Adrenal gland (tissue), 12 donors: ENCODE data around the gene CDKN1A. TPM values are rescaled to one million over a fixed set of nuclear protein-coding genes. Genes with fewer than 3 reads are reported as not detected.

ENCODE experiments used
- DNase-seq, 7 donors: peaks; one replicate each; pipeline ENCODE4 v3.0.0-alpha.2; 2019 to 2020
- H3K27ac ChIP-seq, 5 donors: fragments of 200-600 bp; sonication (generic) in 4 of 5; 1 replicate in 3 of 5; 2 replicates in 2 of 5; pipeline versions ENCODE4 v1.5.1 to v1.8.0; 2016 to 2020; ENCODE audit warnings: mild to moderate bottlenecking in 1 of 5
- H3K27me3 ChIP-seq: fragments of 200-600 bp; 2 replicates; pipeline ENCODE4 v1.8.0; 2021
- H3K36me3 ChIP-seq, 2 donors: fragments of 200-600 bp; replicated peaks in 1 of 2; 1 replicate in 1 of 2; 2 replicates in 1 of 2; pipeline versions ENCODE4 v1.5.1 to v1.8.0; 2018 to 2022
- H3K4me1 ChIP-seq, 2 donors: fragments of 200-600 bp; replicated peaks in 1 of 2; 1 replicate in 1 of 2; 2 replicates in 1 of 2; pipeline versions ENCODE4 v1.5.1 to v1.8.0; 2018 to 2021
- H3K4me3 ChIP-seq, 4 donors: fragments of 200-600 bp; sonication (generic) in 3 of 4; one replicate each; pipeline ENCODE4 v1.5.1; 2016 to 2018
- H3K9me3 ChIP-seq, 3 donors: fragments of 200-600 bp; sonication (generic) in 1 of 3; replicated peaks in 1 of 3; 1 replicate in 2 of 3; 2 replicates in 1 of 3; pipeline versions ENCODE4 v1.5.1 to v1.8.0; 2016 to 2021
- POLR2A ChIP-seq, 2 donors: fragments of 450-650 bp; IDR thresholded peaks; one replicate each; pipeline ENCODE4 v1.6.1; 2017; ENCODE audit warnings: antibody characterized with exemption in 2 of 2, mild to moderate bottlenecking in 2 of 2, moderate library complexity in 1 of 2
- WGBS, 4 donors: extraction: QIAGEN DNeasy Blood & Tissue Kit in 2 of 4; methylation state at CpG; one replicate each; pipeline versions ENCODE4 v1.1.5 to v1.1.7; 2013 to 2017; 5-methylcytosine and 5-hydroxymethylcytosine counted together
- intact Hi-C, 2 donors: fragments of 100-400 bp; cut with DNase I; formaldehyde crosslinking; loops; one replicate each; pipeline versions ENCODE4 v1.14.1 to v1.15.0; 2022 to 2023
- polyA plus RNA-seq, 3 donors: library from polyadenylated mRNA; stranded (reverse); fragments of 200-250 nt in 2 of 3; fragments of 350-450 nt in 1 of 3; fragmentation: Illumina TruSeq in 1 of 3; extraction: RNeasy Lipid Tissue Mini Kit (QIAGEN cat#74804) in 1 of 3; gene quantifications; one replicate each; pipeline ENCODE4 v1.2.3, GENCODE V29; 2013 to 2014
- total RNA-seq, 9 donors: library from RNA; depleted of rRNA in 4 of 9; stranded (reverse); fragments of >200 nt in 4 of 9; fragments of 120-200 nt in 1 of 9; fragmentation: NEBNext Ultra II Directional in 1 of 9; extraction: Animal tissue kit (Norgen Biotek cat#: 25700) in 1 of 9; gene quantifications; one replicate each; pipeline versions ENCODE4 v1.1.0 to v1.2.4, GENCODE V29; 2013 to 2023
- TF ChIP-seq, protein P1 (sequence below), 6 experiments: fragments of 450-650 bp in 4 of 6; fragments of 200-600 bp in 2 of 6; sonication (generic) in 1 of 6; IDR thresholded peaks; 1 replicate in 5 of 6; 2 replicates in 1 of 6; pipeline versions ENCODE4 v1.5.1 to v1.8.0; 2016 to 2021; ENCODE audit warnings: antibody characterized with exemption in 6 of 6, mild to moderate bottlenecking in 2 of 6, moderate library complexity in 1 of 6
- donor health status: healthy with polysubstance abuse.
- donor health status: Bipolar disorder and iron deficiency.
- donor health status: DM: yes; HTN: yes; CAD: no.
- donor health status: DM: no; HTN: no; CAD: no.
- donor health status: DM: no; HTN: no; CAD: no.
- donor health status: DM: yes; HTN: yes; CAD: no.

The CDKN1A gene
- total and polyA plus RNA-seq, 12 donors = 18.8 to 154 (median 67.3) TPM

DNA sequence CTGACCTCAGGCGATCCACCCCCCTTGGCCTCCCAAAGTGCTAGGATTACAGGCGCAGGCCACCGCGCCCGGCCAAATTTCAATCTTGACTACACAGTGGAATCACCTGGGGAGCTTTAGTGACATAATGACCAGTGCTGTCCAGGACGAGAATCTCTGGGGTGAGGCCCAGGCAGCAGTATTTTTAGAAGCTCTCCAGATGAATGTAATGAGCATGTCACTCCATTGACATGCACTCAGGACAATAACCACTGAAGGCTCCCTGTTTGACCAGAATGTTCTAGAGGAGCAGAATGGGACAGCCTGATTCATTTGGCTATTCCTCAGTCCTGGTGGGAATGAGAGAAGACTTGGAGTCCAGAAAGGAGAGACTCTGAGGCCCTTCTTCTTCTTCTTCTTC is 45.1 kb upstream of the CDKN1A start:
- intact Hi-C loops = no loop called here
- no peaks in the 10 kb centered on the region for H3K36me3 ChIP-seq
- no peak for DNase-seq
- 88 to 97% (median 91%) methylated on average over 6 of the region's 6 CpGs for WGBS, 4 donors
- peaks cover 2 to 4% of the 10 kb centered on the region in 2 donors for H3K4me1 ChIP-seq
- H3K27ac ChIP-seq = no peak overlapping the region
- TF ChIP-seq, protein P1, sequence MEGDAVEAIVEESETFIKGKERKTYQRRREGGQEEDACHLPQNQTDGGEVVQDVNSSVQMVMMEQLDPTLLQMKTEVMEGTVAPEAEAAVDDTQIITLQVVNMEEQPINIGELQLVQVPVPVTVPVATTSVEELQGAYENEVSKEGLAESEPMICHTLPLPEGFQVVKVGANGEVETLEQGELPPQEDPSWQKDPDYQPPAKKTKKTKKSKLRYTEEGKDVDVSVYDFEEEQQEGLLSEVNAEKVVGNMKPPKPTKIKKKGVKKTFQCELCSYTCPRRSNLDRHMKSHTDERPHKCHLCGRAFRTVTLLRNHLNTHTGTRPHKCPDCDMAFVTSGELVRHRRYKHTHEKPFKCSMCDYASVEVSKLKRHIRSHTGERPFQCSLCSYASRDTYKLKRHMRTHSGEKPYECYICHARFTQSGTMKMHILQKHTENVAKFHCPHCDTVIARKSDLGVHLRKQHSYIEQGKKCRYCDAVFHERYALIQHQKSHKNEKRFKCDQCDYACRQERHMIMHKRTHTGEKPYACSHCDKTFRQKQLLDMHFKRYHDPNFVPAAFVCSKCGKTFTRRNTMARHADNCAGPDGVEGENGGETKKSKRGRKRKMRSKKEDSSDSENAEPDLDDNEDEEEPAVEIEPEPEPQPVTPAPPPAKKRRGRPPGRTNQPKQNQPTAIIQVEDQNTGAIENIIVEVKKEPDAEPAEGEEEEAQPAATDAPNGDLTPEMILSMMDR (IDR thresholded peaks at IDR 0.05) = no peak
- TF ChIP-seq POLR2A (IDR thresholded peaks at IDR 0.05) = no peak
- H3K27me3 ChIP-seq = no peaks in the 10 kb centered on the region
- H3K4me3 ChIP-seq = no peak overlapping the region
- H3K9me3 ChIP-seq = no peaks in the 10 kb centered on the region

DNA sequence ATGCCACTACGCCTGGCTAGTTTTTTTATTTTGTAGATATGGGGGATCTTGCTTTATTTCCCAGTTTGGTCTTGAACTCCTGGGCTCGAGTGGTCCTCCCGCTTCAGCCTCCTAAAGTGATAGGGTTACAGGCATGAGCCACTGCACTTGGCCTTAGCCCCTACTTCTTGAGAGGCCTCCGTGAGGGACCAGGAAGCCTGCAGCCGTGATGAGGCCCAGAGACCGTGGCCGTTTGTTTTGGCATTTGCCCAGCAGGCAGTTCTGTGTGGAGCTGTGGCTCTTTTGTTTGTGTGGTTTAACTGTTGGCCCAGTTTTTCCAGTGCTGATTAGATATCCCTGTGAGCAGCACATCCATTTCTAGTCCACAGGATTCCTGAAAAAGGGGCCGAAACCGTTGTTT is 44.6 kb upstream of the CDKN1A start:
- 54 to 78% (median 63%) methylated on average over 6 to 9 of the region's 9 CpGs for WGBS, 4 donors
- peak in 6 of 7 donors; percentile 37 to 70 (median 44) for DNase-seq
- peak overlapping the region in 1 of 5 donors; percentile 41 for H3K27ac ChIP-seq

DNA sequence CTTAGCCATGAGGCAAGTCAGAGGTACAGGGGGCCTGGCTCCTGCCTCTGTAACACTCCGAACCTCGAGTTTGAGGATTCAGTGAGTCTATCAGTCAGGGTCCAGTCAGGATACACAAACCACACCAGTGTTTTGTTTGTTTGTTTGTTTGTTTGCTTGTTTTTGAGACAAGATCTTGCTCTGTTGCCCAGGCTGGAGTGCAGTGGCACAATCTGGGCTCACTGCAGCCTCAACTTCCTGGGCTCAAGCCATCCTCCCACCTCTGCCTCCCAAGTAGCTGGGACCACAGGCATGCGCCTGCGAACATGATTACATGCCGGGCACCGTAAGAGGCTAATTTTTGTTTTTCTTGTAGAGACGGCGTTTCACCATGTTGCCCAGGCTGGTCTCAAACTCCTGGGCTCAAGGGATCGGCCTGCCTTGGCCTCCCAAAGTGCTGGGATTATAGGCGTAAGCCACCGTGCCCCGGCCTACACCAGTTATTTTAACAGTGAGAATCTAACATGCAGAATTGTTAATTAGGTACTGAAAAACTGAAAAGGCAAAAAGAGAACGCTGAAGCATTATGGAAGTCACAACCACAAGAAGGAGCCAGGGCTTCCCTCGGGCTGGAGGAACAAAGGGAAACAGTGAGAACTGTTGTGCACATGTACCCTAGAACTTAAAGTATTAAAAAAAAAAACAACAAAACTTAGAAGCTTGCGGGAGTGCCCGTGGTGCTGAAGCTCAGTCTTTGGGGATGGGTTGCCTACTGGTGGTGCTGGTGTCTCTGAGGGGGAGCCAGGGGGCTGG is 44.0 kb upstream of the CDKN1A start:
- no peak for DNase-seq
- Histone ChIP-seq H3K27ac (peak overlapping the region in 1 of 5 donors; percentile 41), H3K4me1 (no peaks in the 10 kb centered on the region), H3K9me3 (no peaks in the 10 kb centered on the region), H3K27me3 (no peaks in the 10 kb centered on the region), H3K36me3 (no peaks in the 10 kb centered on the region), H3K4me3 (no peak overlapping the region)
- no peak for TF ChIP-seq POLR2A (IDR thresholded peaks at IDR 0.05)
- TF ChIP-seq, protein P1 (IDR thresholded peaks at IDR 0.05) = no peak
- 87 to 91% (median 89%) methylated on average over 14 to 16 of the region's 16 CpGs for WGBS, 4 donors
- intact Hi-C loops = no loop called here

More for the DNA sequence above, 44.6 kb upstream of the CDKN1A start:
- H3K4me1 ChIP-seq = no peaks in the 10 kb centered on the region
- TF ChIP-seq, protein P1 (IDR thresholded peaks at IDR 0.05) = no peak
- no peak for TF ChIP-seq POLR2A (IDR thresholded peaks at IDR 0.05)
- H3K4me3 ChIP-seq = no peak overlapping the region
- H3K9me3 ChIP-seq = no peaks in the 10 kb centered on the region
- no peaks in the 10 kb centered on the region for H3K36me3 ChIP-seq
- intact Hi-C loops = no loop called here
- no peaks in the 10 kb centered on the region for H3K27me3 ChIP-seq

DNA sequence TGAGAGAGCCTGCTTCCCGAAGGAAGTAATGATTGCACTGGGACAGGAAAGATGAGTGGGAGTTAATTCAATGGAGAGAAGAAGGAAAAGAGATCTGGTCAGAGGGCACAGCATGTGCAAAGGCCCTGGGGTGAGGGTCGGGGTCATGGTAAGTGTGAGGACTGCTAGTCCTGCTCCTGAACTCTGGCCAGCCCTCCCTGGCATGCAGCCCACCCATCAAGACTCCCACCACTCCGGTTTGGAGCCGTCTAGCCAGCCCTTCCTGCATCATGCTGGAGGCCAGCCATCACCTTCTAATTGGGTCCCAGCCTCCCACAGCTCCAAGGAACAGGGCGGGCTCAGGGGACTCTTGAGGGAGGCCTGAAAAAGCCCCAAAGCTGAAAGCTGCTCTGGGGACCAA is 42.2 kb upstream of the CDKN1A start:
- Histone ChIP-seq H3K36me3 (no peaks in the 10 kb centered on the region), H3K27me3 (no peaks in the 10 kb centered on the region), H3K4me3 (no peak overlapping the region), H3K4me1 (no peaks in the 10 kb centered on the region), H3K27ac (no peak overlapping the region), H3K9me3 (no peaks in the 10 kb centered on the region)
- intact Hi-C loops = no loop called here
- TF ChIP-seq, protein P1 (IDR thresholded peaks at IDR 0.05) = no peak
- no peak for TF ChIP-seq POLR2A (IDR thresholded peaks at IDR 0.05)
- WGBS, 4 donors = 36 to 69% (median 62%) methylated on average over 3 to 5 of the region's 5 CpGs
- DNase-seq = no peak
